HG03432 (cell line): ENCODE data around the gene PWWP2A.

Experiments
- ATAC-seq: cut with Tn5 transposase; IDR thresholded peaks from one replicate; pipeline ENCODE4 v1.9.1; 2021; ENCODE audit warnings: mild to moderate bottlenecking, moderate library complexity; ENCODE audit not compliant: unreplicated experiment

PWWP2A gene

GRCh38 chr5:160133071-160133917, 14.0 kb upstream of the PWWP2A start:
- no peak for ATAC-seq

GRCh38 chr5:160129841-160130240, 10.6 kb upstream of the PWWP2A start:
- no peak for ATAC-seq

DNA sequence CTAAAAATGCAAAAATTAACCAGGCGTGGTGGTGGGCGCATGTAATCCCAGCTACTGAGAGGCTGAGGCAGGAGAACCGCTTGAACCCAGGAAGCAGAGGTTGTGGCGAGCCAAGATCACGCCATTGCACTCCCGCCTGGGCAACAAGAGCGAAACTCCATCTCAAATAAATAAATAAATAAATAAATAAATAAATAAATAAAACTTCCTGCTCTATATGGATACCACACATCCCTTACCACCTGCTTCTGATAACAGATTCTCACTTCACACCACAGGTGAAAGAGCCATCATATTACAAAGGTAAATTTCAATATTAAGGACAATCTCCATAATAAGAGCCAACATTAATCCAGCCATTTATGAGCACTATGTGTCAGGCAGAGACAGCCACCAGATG, 9.4 kb upstream of the PWWP2A start:
- no peak for ATAC-seq

DNA sequence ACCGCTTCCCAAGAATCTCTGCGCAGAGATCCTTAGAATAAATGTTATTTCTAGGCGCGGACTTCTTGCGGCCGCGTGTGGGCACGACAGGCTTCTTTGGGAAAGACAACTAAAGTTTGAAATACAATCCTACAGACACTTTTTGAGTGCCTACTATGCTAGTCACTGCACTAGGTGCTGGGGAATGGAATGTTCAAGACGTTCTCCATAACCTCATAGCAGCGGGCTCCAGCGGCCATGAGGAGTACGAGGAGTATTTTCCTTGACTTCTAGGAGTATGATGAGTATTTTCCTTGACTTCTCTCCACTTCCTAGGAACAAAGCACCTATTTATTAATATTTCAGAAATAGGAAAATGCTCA, 636 bp upstream of the PWWP2A start:
- ATAC-seq = peak; percentile 8

- ATAC-seq = peak; percentile 34
These were observed 705 bp downstream of the PWWP2A start for GRCh38 chr5:160118349-160119141.

GRCh38 chr5:160116991-160117390, 2.3 kb downstream of the PWWP2A start:
- no peak for ATAC-seq

DNA sequence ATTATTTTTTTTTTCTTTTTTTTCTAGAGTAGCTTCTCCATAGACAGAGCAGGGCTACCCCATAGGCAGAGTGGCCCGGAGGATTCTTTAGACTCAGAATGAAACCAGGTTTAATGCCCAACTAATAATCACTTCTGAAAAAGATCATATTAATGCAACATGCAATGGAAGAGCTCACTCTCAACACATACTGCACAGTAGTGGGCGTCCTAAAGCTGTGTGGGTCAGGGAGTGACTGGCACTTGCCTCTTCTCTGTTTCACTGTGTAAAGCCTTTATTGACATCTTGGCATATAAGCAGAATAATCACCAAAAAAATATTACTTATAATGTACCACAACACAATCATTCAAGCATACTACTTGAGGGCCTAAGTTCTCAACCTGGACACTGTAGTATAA, 11.1 kb downstream of the PWWP2A start:
- no peak for ATAC-seq

DNA sequence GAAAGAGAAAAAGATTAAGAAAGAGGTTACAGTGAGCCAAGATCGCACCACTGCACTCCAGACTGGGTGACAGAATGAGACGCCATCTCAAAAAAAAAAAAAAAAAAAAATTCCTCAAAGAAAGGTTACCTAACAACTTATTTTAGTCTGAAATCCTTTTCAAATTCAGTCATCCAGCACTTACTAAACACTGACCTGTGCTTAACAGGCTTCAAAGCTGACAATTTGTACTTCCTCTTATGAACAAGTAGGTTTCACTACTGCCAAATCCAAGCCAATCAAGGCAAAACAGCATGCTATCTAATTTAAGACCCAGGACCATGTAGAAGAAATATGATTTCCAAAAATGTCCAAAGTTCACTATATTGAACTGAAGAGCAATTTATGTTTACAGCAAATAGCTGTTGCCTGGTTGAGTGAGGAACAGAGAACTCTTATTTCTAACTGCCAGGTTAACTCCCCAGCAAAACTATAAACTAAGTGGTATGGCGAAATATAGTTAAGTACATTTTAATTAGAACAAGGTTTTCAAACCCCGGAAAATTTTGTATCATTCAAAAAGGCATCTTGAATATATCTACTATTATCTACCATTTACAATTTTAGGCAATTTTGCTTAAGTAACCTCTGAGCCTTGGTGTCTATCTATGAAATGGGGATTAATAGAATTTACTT, 13.4 kb downstream of the PWWP2A start:
- ATAC-seq = peak; percentile 85

DNA sequence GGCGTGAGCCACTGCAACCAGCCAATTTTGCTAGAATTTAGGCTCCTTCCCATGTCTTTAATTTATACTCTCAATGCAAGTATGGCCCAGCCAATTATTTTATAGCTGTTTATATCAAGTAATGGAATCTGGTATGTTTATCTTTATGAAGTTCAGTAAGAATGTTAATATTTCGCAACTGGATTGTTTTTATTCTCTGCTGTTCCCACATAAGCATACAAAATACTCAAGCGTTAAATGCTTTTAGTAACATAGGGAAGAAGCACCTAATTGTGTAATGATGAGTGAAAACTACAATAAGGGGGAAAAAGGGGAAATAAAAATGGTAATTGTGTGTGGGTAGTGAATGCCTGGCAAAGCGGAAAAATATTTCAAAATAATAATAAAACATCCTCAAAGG, 21.3 kb downstream of the PWWP2A start:
- ATAC-seq = no peak

- no peak for ATAC-seq
These were observed 23.1 kb downstream of the PWWP2A start for GRCh38 chr5:160096178-160096577.

DNA sequence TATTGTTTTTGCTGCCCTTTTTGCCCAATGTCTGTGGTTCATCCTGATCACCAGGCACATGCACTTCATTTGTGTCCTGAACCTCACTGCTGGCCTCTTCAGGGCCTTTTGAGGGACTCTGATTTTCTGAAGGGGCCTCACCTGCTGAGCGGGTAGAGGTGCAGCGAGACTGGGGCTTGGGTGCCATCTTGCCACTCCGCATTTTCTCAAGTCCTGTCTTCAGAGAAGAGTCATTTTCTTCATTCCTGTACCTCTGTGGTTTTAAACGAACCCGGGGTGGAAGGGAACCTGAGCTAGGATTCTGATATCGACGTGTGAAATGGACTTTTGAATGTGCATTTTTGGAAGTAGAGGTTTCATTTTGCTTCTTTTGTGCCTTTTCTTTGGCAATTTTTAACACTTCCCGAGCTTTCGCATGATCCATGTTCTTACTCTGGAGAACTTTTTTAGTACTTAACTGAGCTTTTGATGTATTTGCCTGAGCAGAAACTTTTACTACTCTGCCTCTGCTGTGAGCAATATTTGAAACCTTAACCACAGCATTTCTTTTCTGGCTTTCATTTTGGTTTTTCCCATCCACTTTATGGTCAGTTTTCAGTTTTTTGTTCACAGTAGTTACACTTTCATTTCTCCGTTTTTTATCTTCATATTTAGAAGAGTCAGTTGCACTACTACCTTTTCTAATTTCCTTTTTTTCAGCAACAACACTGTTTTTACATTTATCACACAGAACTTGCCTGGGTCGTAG, 26.1 kb downstream of the PWWP2A start:
- ATAC-seq = peak; percentile 82

DNA sequence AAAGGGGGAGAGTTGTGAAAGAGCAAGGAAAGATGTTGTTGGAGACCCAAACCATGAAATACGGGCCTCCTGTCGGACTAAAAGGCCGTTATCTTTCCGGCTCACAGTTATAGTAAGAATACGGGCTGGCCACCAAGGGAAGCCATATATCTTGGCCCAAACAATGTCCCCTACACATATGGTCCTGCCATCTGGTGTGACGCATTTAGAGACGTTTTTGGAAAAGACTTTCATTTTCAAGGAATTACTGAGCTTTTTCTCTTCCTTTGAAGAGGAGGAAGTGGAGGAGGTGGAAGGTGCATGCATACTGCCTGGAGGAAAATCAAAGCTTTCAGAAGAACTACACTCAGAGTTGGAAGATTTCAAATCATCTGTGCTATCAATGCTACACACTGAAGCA, 26.7 kb downstream of the PWWP2A start:
- ATAC-seq = peak; percentile 15

- ATAC-seq = no peak
These were observed 29.2 kb downstream of the PWWP2A start for GRCh38 chr5:160090059-160090458.

GRCh38 chr5:160089531-160089930, 29.7 kb downstream of the PWWP2A start:
- ATAC-seq = no peak

GRCh38 chr5:160088805-160089204, 30.4 kb downstream of the PWWP2A start:
- ATAC-seq = no peak

DNA sequence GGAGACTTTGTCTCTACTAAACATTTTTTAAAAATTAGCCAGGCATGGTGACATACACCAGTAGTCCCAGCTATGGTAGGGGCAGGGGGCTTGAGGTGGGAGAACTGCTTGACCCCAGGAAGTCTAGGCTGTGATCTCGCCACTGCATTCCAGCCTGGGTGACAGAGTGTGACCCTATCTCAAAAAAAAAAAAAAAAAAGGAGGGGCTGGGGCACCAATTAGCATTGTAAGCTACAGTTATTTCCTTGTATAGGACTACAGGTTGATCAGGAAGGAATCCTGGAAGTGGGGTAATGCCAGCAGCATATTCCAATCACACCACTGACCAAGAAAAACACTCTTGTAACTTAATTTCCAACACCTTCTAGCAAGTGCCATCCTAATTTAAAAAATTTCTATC, 32.1 kb downstream of the PWWP2A start:
- no peak for ATAC-seq

GRCh38 chr5:160084144-160084543, 35.1 kb downstream of the PWWP2A start:
- no peak for ATAC-seq

DNA sequence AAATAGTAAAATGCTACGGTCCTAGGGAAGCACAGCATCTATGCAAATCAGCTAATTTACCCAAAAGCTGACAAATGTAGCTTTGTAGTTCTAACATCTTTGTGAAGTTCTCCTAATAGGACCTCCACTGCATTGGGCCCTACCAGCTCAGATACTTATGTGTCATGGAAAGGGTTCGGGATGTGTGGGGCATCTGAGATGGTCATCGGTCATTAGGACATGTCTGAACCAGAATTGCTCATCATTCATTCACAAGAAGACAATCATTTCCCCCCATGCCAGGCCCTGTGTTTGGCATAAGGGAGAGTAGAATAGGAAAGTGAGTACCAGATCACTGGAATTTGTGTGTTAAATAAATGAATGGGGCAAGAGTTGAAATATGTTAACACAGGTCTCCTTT, 35.7 kb downstream of the PWWP2A start:
- no peak for ATAC-seq

DNA sequence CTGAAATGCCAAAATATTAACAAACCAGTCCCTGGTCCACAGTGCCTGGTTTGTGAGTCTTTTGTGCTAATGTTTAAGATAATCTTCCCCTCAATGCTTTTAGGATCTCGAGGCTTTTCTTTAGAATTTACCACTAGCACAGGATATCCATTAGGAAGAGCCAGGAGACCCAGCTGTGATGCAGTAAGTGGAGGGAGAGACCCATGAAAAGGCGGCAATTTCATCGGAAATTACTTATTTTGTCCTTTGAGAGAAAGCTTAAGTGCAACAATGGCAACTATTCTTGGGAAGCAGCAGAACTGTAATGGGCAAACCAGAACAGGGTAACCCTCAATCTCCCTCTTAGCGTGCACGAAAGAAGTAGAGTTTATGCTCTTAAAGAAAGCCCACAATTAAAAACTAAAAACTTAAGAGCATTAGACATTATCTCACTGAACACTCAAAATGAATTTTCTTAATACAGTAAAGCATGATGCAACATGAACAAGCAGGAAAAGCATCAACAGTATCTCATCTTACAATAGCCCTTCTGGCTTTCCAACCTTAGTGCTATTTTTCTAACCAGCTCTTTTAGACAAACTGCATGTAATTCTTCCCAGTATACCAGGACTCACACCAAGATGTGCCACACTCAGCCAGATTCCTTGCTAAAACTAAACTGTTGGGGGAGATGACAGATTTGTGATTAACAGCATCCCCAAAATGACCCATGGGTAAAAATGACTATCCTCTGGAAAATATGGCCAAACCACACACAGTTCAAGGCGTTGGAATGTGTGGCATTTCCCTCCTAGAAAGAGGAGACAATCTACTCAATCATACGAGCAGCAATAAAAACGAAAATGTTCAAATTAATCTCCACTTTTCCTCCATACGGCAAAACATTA, 36.4 kb downstream of the PWWP2A start:
- no peak for ATAC-seq

DNA sequence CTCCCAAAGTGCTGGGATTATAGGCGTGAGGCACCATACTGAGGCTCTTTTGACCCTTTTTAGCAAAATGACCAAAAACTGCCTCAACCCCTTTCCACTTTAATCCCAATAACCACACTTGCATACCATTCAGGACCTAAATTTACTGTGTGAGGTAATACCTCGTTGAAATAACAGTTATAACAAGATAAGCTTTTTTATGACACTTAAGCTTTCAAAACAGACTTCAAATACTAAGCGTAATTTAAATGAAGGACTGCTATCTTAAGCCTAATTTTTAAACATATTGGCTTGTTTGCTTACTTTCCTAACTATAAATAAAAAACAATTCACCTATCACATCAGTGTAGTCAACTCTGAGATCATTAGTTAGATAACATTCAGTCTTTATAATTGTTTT, 37.8 kb downstream of the PWWP2A start:
- no peak for ATAC-seq
